Upper lobe of right lung (tissue), 1 donor: ENCODE measurements around the gene FAM171A2. TPM values are rescaled to one million over a fixed set of nuclear protein-coding genes. Genes with fewer than 3 reads are reported as not detected.

ENCODE experiments used
- ATAC-seq: fragments of 200-7000 bp; cut with Tn5 transposase; one replicate; pipeline ENCODE4 v1.9.1; 2020; ENCODE audit warnings: mild to moderate bottlenecking, moderate library complexity
- DNase-seq: peaks from one replicate; pipeline ENCODE4 v3.0.0-alpha.2; 2020
- H3K27ac ChIP-seq: fragments of 200-600 bp; one replicate; pipeline ENCODE4 v1.8.0; 2022
- H3K27me3 ChIP-seq: fragments of 200-600 bp; one replicate; pipeline ENCODE4 v1.8.0; 2022; ENCODE audit warnings: mild to moderate bottlenecking
- H3K36me3 ChIP-seq: fragments of 200-600 bp; one replicate; pipeline ENCODE4 v1.8.0; 2022
- H3K4me1 ChIP-seq: fragments of 200-600 bp; one replicate; pipeline ENCODE4 v1.8.0; 2022
- H3K4me3 ChIP-seq: fragments of 200-600 bp; one replicate; pipeline ENCODE4 v1.8.0; 2022; ENCODE audit warnings: mild to moderate bottlenecking
- H3K9me3 ChIP-seq: fragments of 200-600 bp; one replicate; pipeline ENCODE4 v1.8.0; 2022
- CTCF ChIP-seq: fragments of 200-600 bp; IDR thresholded peaks from one replicate; pipeline ENCODE4 v1.8.0; 2022; ENCODE audit warnings: antibody characterized with exemption
- intact Hi-C: fragments of 100-400 bp; cut with DNase I; formaldehyde crosslinking; loops from one replicate; pipeline ENCODE4 v1.11.0; 2022
- total RNA-seq: library from RNA; stranded (reverse); fragmentation: NEBNext Ultra II Directional; extraction: Animal tissue kit (Norgen Biotek cat#: 25700); gene quantifications from one replicate; pipeline ENCODE4 v1.2.1, GENCODE V29; 2021
- donor health status: DM: no; HTN: yes; CAD: no; lungs with severe emphysema.

Gene FAM171A2
- total RNA-seq, 1 donor from 2014 or later, result 1.8 TPM

- Histone ChIP-seq H3K9me3 (no peaks in the 10 kb centered on the region), H3K27me3 (no peaks in the 10 kb centered on the region), H3K4me3 (peak overlapping the region; percentile 25), H3K4me1 (peaks cover 17% of the 10 kb centered on the region), H3K27ac (no peak overlapping the region), H3K36me3 (peaks cover 6% of the 10 kb centered on the region)
- no peak for TF ChIP-seq CTCF
- DNase-seq, result peak; percentile 98
- ATAC-seq, result peak; percentile 87
- intact Hi-C loops, result no loop called here
Measured at GRCh38 chr17:44326861-44327444, 36.7 kb downstream of the FAM171A2 start.

- TF ChIP-seq CTCF, result no peak
- ATAC-seq (peak; percentile 93), DNase-seq (peak; percentile 98)
- intact Hi-C loops, result loop anchor here (5.0 kb wide), 1 partner anchor 107 kb away; the partner anchor contains the start of gene UBTF
- Histone ChIP-seq H3K9me3 (no peaks in the 10 kb centered on the region), H3K27me3 (no peaks in the 10 kb centered on the region), H3K27ac (peak within 1 kb of the TSS; percentile 87), H3K4me1 (peaks cover 17% of the 10 kb centered on the region), H3K4me3 (peak within 1 kb of the TSS; percentile 97), H3K36me3 (peaks cover 28% of the 10 kb centered on the region)
Measured at GRCh38 chr17:44324571-44325275, 38.9 kb downstream of the FAM171A2 start, which contains the start of gene SLC25A39. TSS of gene SLC25A39 (minus strand) at chr17:44324823. CDS start at chr17:44323562, 1,261 bp downstream.

- TF ChIP-seq CTCF, result no peak
- Histone ChIP-seq H3K27me3 (no peaks in the 10 kb centered on the region), H3K27ac (peak overlapping the region; percentile 77), H3K36me3 (peaks cover 33% of the 10 kb centered on the region), H3K9me3 (no peaks in the 10 kb centered on the region), H3K4me3 (peak overlapping the region; percentile 97), H3K4me1 (peaks cover 17% of the 10 kb centered on the region)
- ATAC-seq, result peak; percentile 2
- intact Hi-C loops, result loop anchor here (5.0 kb wide), 1 partner anchor 107 kb away; the partner anchor contains the start of gene UBTF
- peak; percentile 79 for DNase-seq
Measured at GRCh38 chr17:44324092-44324570, 39.5 kb downstream of the FAM171A2 start.

GRCh38 chr17:44323359-44324091, 40.1 kb downstream of the FAM171A2 start:
- Histone ChIP-seq H3K9me3 (no peaks in the 10 kb centered on the region), H3K27me3 (no peaks in the 10 kb centered on the region), H3K4me1 (peaks cover 17% of the 10 kb centered on the region), H3K27ac (peak overlapping the region; percentile 77), H3K36me3 (peaks cover 33% of the 10 kb centered on the region), H3K4me3 (peak overlapping the region; percentile 97)
- no peak for ATAC-seq
- intact Hi-C loops, result loop anchor here (5.0 kb wide), 1 partner anchor 106 kb away; the partner anchor contains the start of gene UBTF
- TF ChIP-seq CTCF, result no peak
- no peak for DNase-seq

GRCh38 chr17:44322236-44322895, 41.3 kb downstream of the FAM171A2 start:
- DNase-seq, result no peak
- ATAC-seq, result no peak
- intact Hi-C loops, result loop anchor here (5.0 kb wide), 1 partner anchor 105 kb away; the partner anchor contains the start of gene UBTF

More at GRCh38 chr17:44322236-44322895, 41.3 kb downstream of the FAM171A2 start:
- Histone ChIP-seq H3K4me1 (peaks cover 17% of the 10 kb centered on the region), H3K4me3 (no peak overlapping the region), H3K36me3 (peaks cover 33% of the 10 kb centered on the region), H3K9me3 (no peaks in the 10 kb centered on the region), H3K27ac (no peak overlapping the region), H3K27me3 (peaks cover 6% of the 10 kb centered on the region)
- no peak for TF ChIP-seq CTCF
